Retinal pigment epithelial cell (primary cell): ENCODE results near the gene POLR2F.

Source experiments
- DNase-seq: peaks from one replicate; pipeline ENCODE4 v3.0.0-alpha.2; 2010; ENCODE audit warnings: low read depth
- H3K4me3 ChIP-seq: 2 replicates; pipeline ENCODE4 v1.5.1; 2011; ENCODE audit warnings: mild to moderate bottlenecking, low read length, control low read depth, moderate library complexity
- CTCF ChIP-seq: conservative IDR thresholded peaks from 2 replicates; pipeline ENCODE4 v1.5.1; 2011; ENCODE audit warnings: low read depth, low read length, control low read depth, inconsistent platforms

The POLR2F gene

GRCh38 chr22:37990862-37991261 is 37.4 kb downstream of the POLR2F start:
- H3K4me3 ChIP-seq: no peak overlapping the region
- no peak for DNase-seq
- no peak for TF ChIP-seq CTCF

GRCh38 chr22:37991731-37992442 is 38.4 kb downstream of the POLR2F start:
- no peak overlapping the region for H3K4me3 ChIP-seq
- TF ChIP-seq CTCF: no peak
- no peak for DNase-seq

GRCh38 chr22:37994049-37994448 is 40.5 kb downstream of the POLR2F start:
- no peak for TF ChIP-seq CTCF
- no peak for DNase-seq
- no peak overlapping the region for H3K4me3 ChIP-seq

- H3K4me3 ChIP-seq: no peak overlapping the region
- DNase-seq: no peak
- no peak for TF ChIP-seq CTCF
These were observed 41.5 kb downstream of the POLR2F start for GRCh38 chr22:37994982-37995381.

GRCh38 chr22:37995460-37995859 is 42.0 kb downstream of the POLR2F start:
- H3K4me3 ChIP-seq: no peak overlapping the region
- no peak for TF ChIP-seq CTCF
- DNase-seq: no peak

GRCh38 chr22:37996079-37996478 is 42.6 kb downstream of the POLR2F start:
- TF ChIP-seq CTCF: no peak
- no peak for DNase-seq
- no peak overlapping the region for H3K4me3 ChIP-seq

GRCh38 chr22:37996515-37997246 is 43.2 kb downstream of the POLR2F start:
- DNase-seq: no peak
- no peak for TF ChIP-seq CTCF
- no peak overlapping the region for H3K4me3 ChIP-seq
